ENCODE measurements around the gene DISC1. TPM values are rescaled to one million over a fixed set of nuclear protein-coding genes. Genes with fewer than 3 reads are reported as not detected.
"Not testable (repeated sequence)": the region's sequence is repeated elsewhere in the genome, so short reads cannot be mapped to it uniquely, and the experiment has no call there.

DISC1 gene
- total RNA-seq, 1 donor from 2014 or later: 12.3 TPM

- intact Hi-C loops (cut with DNase I): no loop called here
- no peaks in the 10 kb centered on the region for H3K36me3 ChIP-seq
- no peak for DNase-seq (ENCODE audit: extremely low spot score in 2 of 2)
- no peaks in the 10 kb centered on the region for H3K9me3 ChIP-seq
- H3K27ac ChIP-seq: no peak overlapping the region
- H3K4me3 ChIP-seq: no peak overlapping the region
- peaks cover 32% of the 10 kb centered on the region for H3K4me1 ChIP-seq
- H3K27me3 ChIP-seq: no peaks in the 10 kb centered on the region
- peak in 1 of 2 donors; percentile 52 for TF ChIP-seq POLR2AphosphoS5 (IDR thresholded peaks at IDR 0.05; ENCODE audit: insufficient read depth in 1 of 2, low read depth in 1 of 2)
- no peak for TF ChIP-seq CTCF (IDR thresholded peaks at IDR 0.05)
Observed at GRCh38 chr1:231778009-231778719, 151.6 kb downstream of the DISC1 start.

- H3K4me3 ChIP-seq: no peak overlapping the region
- peaks cover 32% of the 10 kb centered on the region for H3K4me1 ChIP-seq
- no peaks in the 10 kb centered on the region for H3K36me3 ChIP-seq
- intact Hi-C loops (cut with DNase I): no loop called here
- H3K27ac ChIP-seq: no peak overlapping the region
- DNase-seq (ENCODE audit: extremely low spot score in 2 of 2): no peak
- no peaks in the 10 kb centered on the region for H3K9me3 ChIP-seq
- H3K27me3 ChIP-seq: no peaks in the 10 kb centered on the region
- TF ChIP-seq CTCF (IDR thresholded peaks at IDR 0.05) (no peak), POLR2AphosphoS5 (IDR thresholded peaks at IDR 0.05; ENCODE audit: insufficient read depth in 1 of 2, low read depth in 1 of 2) (no peak)
Observed at GRCh38 chr1:231779081-231779480, 152.5 kb downstream of the DISC1 start.

- peaks cover 28% of the 10 kb centered on the region for H3K4me1 ChIP-seq
- H3K27me3 ChIP-seq: no peaks in the 10 kb centered on the region
- DNase-seq (ENCODE audit: extremely low spot score in 2 of 2): no peak
- no peak overlapping the region for H3K27ac ChIP-seq
- no peak for TF ChIP-seq POLR2AphosphoS5 (IDR thresholded peaks at IDR 0.05; ENCODE audit: insufficient read depth in 1 of 2, low read depth in 1 of 2)
- H3K9me3 ChIP-seq: no peaks in the 10 kb centered on the region
- intact Hi-C loops (cut with DNase I): no loop called here
- no peak overlapping the region for H3K4me3 ChIP-seq
- no peaks in the 10 kb centered on the region for H3K36me3 ChIP-seq
Observed at GRCh38 chr1:231781892-231782291, 155.3 kb downstream of the DISC1 start.

- DNase-seq (ENCODE audit: extremely low spot score in 2 of 2); H3K9me3 ChIP-seq; H3K27ac ChIP-seq; H3K4me3 ChIP-seq; H3K27me3 ChIP-seq; H3K36me3 ChIP-seq; intact Hi-C loops (cut with DNase I); H3K4me1 ChIP-seq: not testable (repeated sequence)
Observed at GRCh38 chr1:231785073-231785472, 158.5 kb downstream of the DISC1 start.

GRCh38 chr1:231786126-231786525, 159.5 kb downstream of the DISC1 start:
- intact Hi-C loops (cut with DNase I): no loop called here
- peaks cover 8% of the 10 kb centered on the region for H3K4me1 ChIP-seq
- no peak for DNase-seq (ENCODE audit: extremely low spot score in 2 of 2)
- H3K36me3 ChIP-seq: no peaks in the 10 kb centered on the region
- H3K4me3 ChIP-seq: no peak overlapping the region
- no peaks in the 10 kb centered on the region for H3K9me3 ChIP-seq
- no peaks in the 10 kb centered on the region for H3K27me3 ChIP-seq
- TF ChIP-seq POLR2A (IDR thresholded peaks at IDR 0.05) (no peak), POLR2AphosphoS5 (IDR thresholded peaks at IDR 0.05; ENCODE audit: insufficient read depth in 1 of 2, low read depth in 1 of 2) (no peak), CTCF (IDR thresholded peaks at IDR 0.05) (no peak)
- no peak overlapping the region for H3K27ac ChIP-seq

GRCh38 chr1:231792634-231793033, 166.0 kb downstream of the DISC1 start:
- no peaks in the 10 kb centered on the region for H3K27me3 ChIP-seq
- H3K4me1 ChIP-seq: no peaks in the 10 kb centered on the region
- no peak for DNase-seq (ENCODE audit: extremely low spot score in 2 of 2)
- no peaks in the 10 kb centered on the region for H3K36me3 ChIP-seq
- TF ChIP-seq POLR2A (IDR thresholded peaks at IDR 0.05) (no peak), POLR2AphosphoS5 (IDR thresholded peaks at IDR 0.05; ENCODE audit: insufficient read depth in 1 of 2, low read depth in 1 of 2) (no peak), CTCF (IDR thresholded peaks at IDR 0.05) (no peak)
- no peaks in the 10 kb centered on the region for H3K9me3 ChIP-seq
- intact Hi-C loops (cut with DNase I): no loop called here
- no peak overlapping the region for H3K27ac ChIP-seq
- H3K4me3 ChIP-seq: no peak overlapping the region

Data from vagina (tissue), 2 donors.